DOHH2 (cell line): ENCODE measurements around the gene EEF2.

Experiments
- CTCF ChIP-seq: fragments of 200-600 bp; sonication (generic); IDR thresholded peaks from one replicate; pipeline ENCODE4 v1.5.1; 2014; ENCODE audit warnings: antibody characterized with exemption, mild to moderate bottlenecking, low read depth, low read length; ENCODE audit not compliant: poor library complexity, severe bottlenecking
- EZH2phosphoT487 ChIP-seq: fragments of 200-600 bp; sonication (generic); IDR thresholded peaks from 2 replicates; pipeline ENCODE4 v1.6.1; 2017; ENCODE audit warnings: borderline replicate concordance, mild to moderate bottlenecking, antibody characterized with exemption, low read length, moderate library complexity, mixed read lengths

- TF ChIP-seq CTCF (no peak), EZH2phosphoT487 (no peak)
Measured at GRCh38 chr19:3975144-3975543, 10.1 kb downstream of the EEF2 start.
